PC-3 (cell line): ENCODE data around the gene CCDC93.

Source experiments
- CTCF ChIP-seq: fragments of 300-600 bp; sonication (generic); conservative IDR thresholded peaks from 2 replicates; pipeline ENCODE4 v1.5.1; 2017; ENCODE audit warnings: antibody characterized with exemption, low read depth, mild to moderate bottlenecking, low read length
- EZH2 ChIP-seq: fragments of 300-600 bp; sonication (generic); IDR thresholded peaks from one replicate; pipeline ENCODE4 v1.6.1; 2017; ENCODE audit warnings: antibody characterized with exemption, mild to moderate bottlenecking, low read length; ENCODE audit not compliant: unreplicated experiment

- no peak for TF ChIP-seq CTCF
- no peak for TF ChIP-seq EZH2
Measured at GRCh38 chr2:117960231-117960630, 53.6 kb downstream of the CCDC93 start.
